Transverse colon (tissue), 4 donors: ENCODE data around the gene XPO6.

Experiments
- POLR2AphosphoS5 ChIP-seq, 3 donors: sonication (generic); formaldehyde crosslinking; IDR thresholded peaks; one replicate each; pipeline ENCODE4 v1.6.1; 2016; ENCODE audit warnings: antibody characterized with exemption in 3 of 3
- TF ChIP-seq, protein P1 (sequence below), 5 experiments: fragments of 200-600 bp in 3 of 5; fragments of 450-650 bp in 2 of 5; sonication (generic) in 3 of 5; IDR thresholded peaks; 1 replicate in 2 of 5; 2 replicates in 3 of 5; pipeline ENCODE4 v1.5.1; 2016 to 2017; ENCODE audit warnings: antibody characterized with exemption in 5 of 5, inconsistent platforms in 3 of 5, mild to moderate bottlenecking in 2 of 5, moderate library complexity in 1 of 5

DNA sequence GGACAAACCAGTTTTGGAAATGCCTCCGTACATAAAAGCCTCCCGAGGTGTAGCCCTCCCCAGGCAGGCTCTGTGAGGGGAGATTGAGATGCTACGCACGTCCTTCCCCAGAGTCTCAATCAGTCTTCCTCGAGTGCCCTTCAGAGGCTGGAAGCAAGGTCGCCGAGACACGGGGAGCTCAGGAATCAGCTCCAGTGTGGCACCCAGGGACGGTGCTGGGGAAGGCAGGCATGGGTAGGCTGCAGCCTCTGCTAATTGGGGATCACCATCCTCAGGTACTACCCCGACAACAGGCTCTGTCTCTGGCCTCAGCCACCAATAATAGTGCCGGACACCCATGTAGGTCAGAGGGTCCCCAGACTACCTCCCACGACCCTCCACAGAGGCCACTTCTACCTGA is 120.1 kb downstream of the XPO6 start:
- TF ChIP-seq, protein P1, sequence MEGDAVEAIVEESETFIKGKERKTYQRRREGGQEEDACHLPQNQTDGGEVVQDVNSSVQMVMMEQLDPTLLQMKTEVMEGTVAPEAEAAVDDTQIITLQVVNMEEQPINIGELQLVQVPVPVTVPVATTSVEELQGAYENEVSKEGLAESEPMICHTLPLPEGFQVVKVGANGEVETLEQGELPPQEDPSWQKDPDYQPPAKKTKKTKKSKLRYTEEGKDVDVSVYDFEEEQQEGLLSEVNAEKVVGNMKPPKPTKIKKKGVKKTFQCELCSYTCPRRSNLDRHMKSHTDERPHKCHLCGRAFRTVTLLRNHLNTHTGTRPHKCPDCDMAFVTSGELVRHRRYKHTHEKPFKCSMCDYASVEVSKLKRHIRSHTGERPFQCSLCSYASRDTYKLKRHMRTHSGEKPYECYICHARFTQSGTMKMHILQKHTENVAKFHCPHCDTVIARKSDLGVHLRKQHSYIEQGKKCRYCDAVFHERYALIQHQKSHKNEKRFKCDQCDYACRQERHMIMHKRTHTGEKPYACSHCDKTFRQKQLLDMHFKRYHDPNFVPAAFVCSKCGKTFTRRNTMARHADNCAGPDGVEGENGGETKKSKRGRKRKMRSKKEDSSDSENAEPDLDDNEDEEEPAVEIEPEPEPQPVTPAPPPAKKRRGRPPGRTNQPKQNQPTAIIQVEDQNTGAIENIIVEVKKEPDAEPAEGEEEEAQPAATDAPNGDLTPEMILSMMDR (IDR thresholded peaks at IDR 0.05) = no peak
- no peak for TF ChIP-seq POLR2AphosphoS5 (IDR thresholded peaks at IDR 0.05)
